ENCODE data around the gene SFMBT2. TPM values are rescaled to one million over a fixed set of nuclear protein-coding genes. Genes with fewer than 3 reads are reported as not detected.

Gene SFMBT2
- total RNA-seq, 1 donor from 2014 or later, result 14.2 TPM

- intact Hi-C loops (cut with DNase I), result no loop called here
- DNase-seq (ENCODE audit: low spot score), result no peak
Measured at GRCh38 chr10:7150349-7150748, 260.5 kb downstream of the SFMBT2 start.

- intact Hi-C loops (cut with DNase I), result no loop called here
- DNase-seq (ENCODE audit: low spot score), result no peak
Measured at GRCh38 chr10:7146189-7146588, 264.6 kb downstream of the SFMBT2 start.

DNA sequence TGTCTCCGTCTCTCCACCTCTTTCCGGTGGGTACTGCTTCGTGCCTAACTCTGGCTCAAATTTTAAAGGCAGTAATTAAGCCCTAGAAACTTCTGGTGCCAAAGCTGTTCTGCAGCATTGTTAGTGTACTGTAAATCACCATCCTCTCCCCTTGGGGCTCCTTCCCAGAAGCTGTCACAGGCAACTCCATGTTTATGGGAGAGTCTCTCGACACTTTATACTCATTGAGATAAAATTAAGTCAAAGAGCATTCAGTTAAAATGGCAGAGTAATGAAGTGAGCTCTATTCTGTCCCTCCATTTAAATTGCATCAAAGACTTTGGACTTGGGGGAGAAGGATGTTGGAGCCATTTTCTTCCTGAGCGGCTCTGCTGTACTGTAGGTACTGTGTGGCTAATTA is 274.8 kb downstream of the SFMBT2 start:
- no peak for DNase-seq (ENCODE audit: low spot score)
- intact Hi-C loops (cut with DNase I), result no loop called here

- intact Hi-C loops (cut with DNase I), result no loop called here
Measured at GRCh38 chr10:7135188-7135587, 275.6 kb downstream of the SFMBT2 start.

GRCh38 chr10:7134448-7134847 is 276.4 kb downstream of the SFMBT2 start:
- intact Hi-C loops (cut with DNase I), result no loop called here
- no peak for DNase-seq (ENCODE audit: low spot score)

More at GRCh38 chr10:7135188-7135587, 275.6 kb downstream of the SFMBT2 start:
- no peak for DNase-seq (ENCODE audit: low spot score)

DNA sequence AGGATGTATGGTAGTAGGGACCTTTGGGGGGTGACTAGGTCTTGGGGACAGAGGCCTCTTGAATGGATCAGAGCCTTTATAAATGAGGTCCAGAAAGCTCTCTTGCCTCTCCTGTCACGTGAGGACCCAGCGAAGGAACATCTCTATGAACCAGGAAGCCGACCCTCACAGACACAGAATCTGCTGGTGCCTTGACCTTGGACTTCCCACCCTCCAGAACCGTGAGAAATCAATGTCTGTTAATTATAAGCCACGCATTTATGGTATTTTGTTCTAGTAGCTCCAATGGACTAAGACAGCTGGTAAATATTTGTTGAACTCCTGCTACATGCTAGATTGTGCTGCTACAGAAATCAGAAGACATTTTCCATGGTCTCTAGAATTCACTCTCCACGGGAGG is 276.9 kb downstream of the SFMBT2 start:
- DNase-seq (ENCODE audit: low spot score), result no peak
- intact Hi-C loops (cut with DNase I), result no loop called here

DNA sequence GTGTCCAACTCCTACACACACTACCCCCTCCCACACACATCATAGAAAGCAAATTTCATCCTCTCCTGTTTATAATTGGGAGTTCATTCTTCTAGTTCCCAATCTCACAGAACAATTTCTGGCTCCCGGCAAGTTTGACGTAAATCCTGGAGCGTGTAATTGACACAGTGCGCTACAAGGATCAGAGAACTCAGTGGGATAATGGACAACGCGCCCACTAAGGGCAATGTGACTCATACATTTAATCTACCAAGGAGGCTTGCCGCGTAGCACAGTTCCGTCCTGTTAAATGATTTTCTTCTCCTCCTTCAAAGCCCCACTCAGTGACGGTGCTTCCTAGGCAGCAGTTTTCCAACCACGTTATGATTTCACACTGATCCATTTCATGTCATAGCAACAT is 277.6 kb downstream of the SFMBT2 start:
- intact Hi-C loops (cut with DNase I), result no loop called here
- DNase-seq (ENCODE audit: low spot score), result no peak

GRCh38 chr10:7130191-7130911 is 280.5 kb downstream of the SFMBT2 start:
- DNase-seq (ENCODE audit: low spot score), result no peak
- intact Hi-C loops (cut with DNase I), result no loop called here

GRCh38 chr10:7123774-7124173 is 287.1 kb downstream of the SFMBT2 start:
- intact Hi-C loops (cut with DNase I), result loop anchor here (5.0 to 10.0 kb wide), 2 partner anchors 141 to 284 kb away; no protein-coding TSS in a partner anchor

GRCh38 chr10:7122561-7122960 is 288.3 kb downstream of the SFMBT2 start:
- intact Hi-C loops (cut with DNase I), result loop anchor here (5.0 to 10.0 kb wide), 2 partner anchors 142 to 285 kb away; no protein-coding TSS in a partner anchor
- no peak for DNase-seq (ENCODE audit: low spot score)

More at GRCh38 chr10:7123774-7124173, 287.1 kb downstream of the SFMBT2 start:
- DNase-seq (ENCODE audit: low spot score), result no peak

DNA sequence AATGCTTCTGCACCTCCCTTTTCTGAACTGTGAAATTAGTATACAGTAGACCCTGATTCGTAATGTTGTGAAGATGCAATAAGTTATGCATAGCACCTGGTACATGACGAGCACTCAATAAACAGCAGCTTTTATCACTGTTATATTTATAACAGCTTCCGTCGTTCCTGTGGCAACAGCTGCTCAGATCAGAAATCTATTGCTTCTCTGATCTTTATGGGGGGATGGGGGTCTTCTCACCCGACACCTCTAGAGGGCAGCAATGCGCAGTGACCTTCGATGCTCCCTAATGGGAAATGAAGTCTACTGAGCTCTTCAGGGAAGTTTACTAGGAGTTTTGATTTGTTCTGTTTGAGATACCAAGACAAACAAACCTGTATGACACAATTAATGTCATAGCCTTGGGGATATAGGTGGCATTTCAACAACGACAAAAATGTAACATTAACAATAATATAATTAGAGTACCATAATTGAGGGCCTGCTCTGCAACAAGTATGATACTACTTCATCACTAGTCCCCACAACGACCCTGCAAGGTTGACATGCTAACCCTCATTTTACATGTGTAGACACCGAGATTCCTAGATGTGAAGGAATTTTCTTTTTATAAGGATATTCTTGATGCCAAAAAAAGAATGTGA is 289.6 kb downstream of the SFMBT2 start:
- intact Hi-C loops (cut with DNase I), result loop anchor here (5.0 to 10.0 kb wide), 2 partner anchors 144 to 286 kb away; no protein-coding TSS in a partner anchor
- DNase-seq (ENCODE audit: low spot score), result peak; percentile 79

DNA sequence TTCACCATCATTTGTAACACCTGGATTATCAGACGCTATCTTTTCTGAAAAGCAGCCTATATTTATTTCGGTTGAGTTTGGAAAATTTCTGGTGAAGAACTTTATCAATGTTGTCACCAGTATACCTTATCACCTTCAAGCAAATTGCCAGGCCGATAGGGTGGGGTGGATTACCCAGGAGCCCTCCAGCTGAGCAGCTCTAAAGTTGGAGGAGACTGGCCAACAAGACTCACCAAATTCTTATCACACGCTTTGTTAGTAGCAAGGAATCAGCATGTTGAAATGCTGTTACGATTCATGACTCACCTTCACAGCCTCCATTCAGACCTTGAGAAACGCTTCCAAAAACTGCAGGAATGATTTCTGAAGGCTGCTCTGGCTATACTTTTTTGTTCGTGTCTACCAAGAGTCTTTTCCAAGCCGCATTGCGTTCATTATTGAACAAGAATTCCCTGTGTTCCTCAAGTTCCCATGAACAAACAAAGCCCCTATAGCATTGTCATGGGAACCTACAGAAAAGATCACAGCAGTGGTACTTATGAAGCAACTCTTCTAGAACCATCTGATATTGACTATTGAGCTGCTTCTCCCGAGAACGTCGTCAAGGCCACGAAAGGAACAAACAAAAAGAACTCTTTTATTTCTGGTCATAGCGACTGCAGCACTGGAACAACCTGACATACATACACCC is 291.4 kb downstream of the SFMBT2 start:
- no peak for DNase-seq (ENCODE audit: low spot score)
- intact Hi-C loops (cut with DNase I), result loop anchor here (5.0 to 10.0 kb wide), 2 partner anchors 145 to 288 kb away; no protein-coding TSS in a partner anchor

GRCh38 chr10:7117806-7118674 is 292.8 kb downstream of the SFMBT2 start:
- DNase-seq (ENCODE audit: low spot score), result no peak
- intact Hi-C loops (cut with DNase I), result no loop called here

DNA sequence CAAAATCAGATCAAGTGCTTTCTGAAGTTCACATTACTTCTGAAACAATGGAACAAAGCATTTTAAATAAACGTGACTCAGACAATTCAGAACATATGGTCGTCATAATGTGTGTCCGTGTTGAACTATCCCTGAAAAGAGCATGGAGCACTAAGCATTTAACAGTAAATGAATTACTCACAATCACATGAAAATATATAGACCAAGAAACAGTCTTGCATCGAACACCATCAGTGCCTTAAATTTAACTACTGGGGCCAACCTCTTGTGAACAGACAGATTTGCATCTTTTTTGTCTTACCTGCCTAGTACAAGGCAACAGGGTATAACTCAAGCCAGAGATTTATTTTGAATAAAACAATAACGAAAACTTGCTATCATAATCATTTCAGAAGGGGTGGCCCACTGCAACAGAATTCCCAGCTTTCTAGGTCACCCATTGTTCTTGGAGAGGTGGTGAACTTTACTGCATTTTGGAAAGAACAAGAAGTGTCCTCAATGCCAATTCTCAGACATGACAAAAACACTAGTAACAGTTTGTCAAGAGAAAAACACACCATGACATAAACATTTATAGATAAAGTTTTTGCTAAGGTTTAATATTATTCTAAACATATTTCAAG is 293.5 kb downstream of the SFMBT2 start:
- DNase-seq (ENCODE audit: low spot score), result no peak
- intact Hi-C loops (cut with DNase I), result no loop called here

DNA sequence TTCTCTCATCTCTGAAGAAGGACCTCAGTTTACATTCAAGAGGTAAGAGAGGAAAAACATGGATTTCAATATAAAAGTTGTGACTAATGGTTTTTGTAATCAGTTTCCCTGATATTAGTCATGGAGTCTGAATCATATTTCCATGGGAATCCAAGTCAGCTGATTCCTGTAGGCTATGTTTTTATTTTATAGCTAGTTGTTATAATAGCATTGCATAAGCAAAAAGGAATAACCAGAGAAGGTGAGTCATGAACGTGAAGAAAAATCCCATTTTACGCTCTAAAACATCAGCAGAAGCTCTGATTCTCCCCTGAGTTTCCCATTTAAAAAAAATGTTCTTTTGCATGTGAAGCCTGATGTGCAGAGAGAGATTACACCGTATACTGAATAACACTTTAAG is 299.3 kb downstream of the SFMBT2 start:
- DNase-seq (ENCODE audit: low spot score), result no peak
- intact Hi-C loops (cut with DNase I), result no loop called here

- intact Hi-C loops (cut with DNase I), result no loop called here
- no peak for DNase-seq (ENCODE audit: low spot score)
Measured at GRCh38 chr10:7111089-7111488, 299.7 kb downstream of the SFMBT2 start.

Data from cardiac septum (tissue), 1 donor.